ENCODE measurements around the gene BTN3A1.

- no peak for TF ChIP-seq HOXB5 (CRISPR knock-in tag; IDR thresholded peaks at IDR 0.05)
- no peak for TF ChIP-seq CTCF (IDR thresholded peaks at IDR 0.05)
- TF ChIP-seq EP300 (IDR thresholded peaks at IDR 0.05), result no peak
- TF ChIP-seq POLR2A (IDR thresholded peaks at IDR 0.05; ENCODE audit: low read length), result no peak
- no peak for TF ChIP-seq PHF8 (IDR thresholded peaks at IDR 0.05; ENCODE audit: borderline replicate concordance, low read depth)
Observed at GRCh38 chr6:26404546-26404945, 2.5 kb downstream of the BTN3A1 start.

Data from A549 (cell line).